ENCODE data around the gene CTSH.
A peak's percentile ranks its signal among the peaks of the same experiment; 100 is the strongest.

CTSH gene

DNA sequence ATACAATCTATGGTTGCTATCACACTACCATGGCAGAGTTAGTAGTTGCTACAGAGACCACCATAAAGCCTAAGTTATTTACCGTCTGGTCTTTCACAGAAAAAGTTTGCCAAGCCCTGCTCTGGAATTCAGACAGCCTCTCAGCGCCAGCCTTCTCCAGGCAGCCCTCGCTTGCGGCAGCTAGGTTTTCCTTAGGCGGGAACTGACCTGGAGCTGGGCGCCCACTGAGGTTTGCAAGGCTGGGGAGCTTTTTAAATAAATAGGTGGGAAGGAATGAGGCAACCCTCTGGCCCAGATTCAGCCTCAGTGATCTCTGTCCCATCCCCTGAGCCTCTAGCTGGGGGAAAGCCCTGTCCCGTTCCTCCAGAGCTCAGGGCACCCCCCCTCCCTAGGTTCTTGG, 1.2 kb downstream of the CTSH start:
- peak overlapping the region; percentile 68 for H3K4me3 ChIP-seq (ENCODE audit: low read depth, low read length)
- TF ChIP-seq, protein P1, sequence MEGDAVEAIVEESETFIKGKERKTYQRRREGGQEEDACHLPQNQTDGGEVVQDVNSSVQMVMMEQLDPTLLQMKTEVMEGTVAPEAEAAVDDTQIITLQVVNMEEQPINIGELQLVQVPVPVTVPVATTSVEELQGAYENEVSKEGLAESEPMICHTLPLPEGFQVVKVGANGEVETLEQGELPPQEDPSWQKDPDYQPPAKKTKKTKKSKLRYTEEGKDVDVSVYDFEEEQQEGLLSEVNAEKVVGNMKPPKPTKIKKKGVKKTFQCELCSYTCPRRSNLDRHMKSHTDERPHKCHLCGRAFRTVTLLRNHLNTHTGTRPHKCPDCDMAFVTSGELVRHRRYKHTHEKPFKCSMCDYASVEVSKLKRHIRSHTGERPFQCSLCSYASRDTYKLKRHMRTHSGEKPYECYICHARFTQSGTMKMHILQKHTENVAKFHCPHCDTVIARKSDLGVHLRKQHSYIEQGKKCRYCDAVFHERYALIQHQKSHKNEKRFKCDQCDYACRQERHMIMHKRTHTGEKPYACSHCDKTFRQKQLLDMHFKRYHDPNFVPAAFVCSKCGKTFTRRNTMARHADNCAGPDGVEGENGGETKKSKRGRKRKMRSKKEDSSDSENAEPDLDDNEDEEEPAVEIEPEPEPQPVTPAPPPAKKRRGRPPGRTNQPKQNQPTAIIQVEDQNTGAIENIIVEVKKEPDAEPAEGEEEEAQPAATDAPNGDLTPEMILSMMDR (IDR thresholded peaks at IDR 0.05; ENCODE audit: insufficient read depth, low read depth, low read length, missing control alignments) = no peak
- DNase-seq (ENCODE audit: low read depth) = no peak

GRCh38 chr15:78942741-78943140, 2.1 kb downstream of the CTSH start:
- TF ChIP-seq, protein P1 (IDR thresholded peaks at IDR 0.05; ENCODE audit: insufficient read depth, low read depth, low read length, missing control alignments) = no peak
- peak overlapping the region; percentile 68 for H3K4me3 ChIP-seq (ENCODE audit: low read depth, low read length)
- no peak for DNase-seq (ENCODE audit: low read depth)

GRCh38 chr15:78938658-78939488, 6.0 kb downstream of the CTSH start:
- H3K4me3 ChIP-seq (ENCODE audit: low read depth, low read length) = peak overlapping the region; percentile 62
- TF ChIP-seq, protein P1 (IDR thresholded peaks at IDR 0.05; ENCODE audit: insufficient read depth, low read depth, low read length, missing control alignments) = no peak

GRCh38 chr15:78937132-78937739, 7.6 kb downstream of the CTSH start:
- DNase-seq (ENCODE audit: low read depth) = no peak
- peak overlapping the region; percentile 16; the same call in 1 of the 2 replicates for H3K4me3 ChIP-seq (ENCODE audit: low read depth, low read length)
- TF ChIP-seq, protein P1 (IDR thresholded peaks at IDR 0.05; ENCODE audit: insufficient read depth, low read depth, low read length, missing control alignments) = no peak

More at GRCh38 chr15:78938658-78939488, 6.0 kb downstream of the CTSH start:
- peak; percentile 91 for DNase-seq (ENCODE audit: low read depth)

DNA sequence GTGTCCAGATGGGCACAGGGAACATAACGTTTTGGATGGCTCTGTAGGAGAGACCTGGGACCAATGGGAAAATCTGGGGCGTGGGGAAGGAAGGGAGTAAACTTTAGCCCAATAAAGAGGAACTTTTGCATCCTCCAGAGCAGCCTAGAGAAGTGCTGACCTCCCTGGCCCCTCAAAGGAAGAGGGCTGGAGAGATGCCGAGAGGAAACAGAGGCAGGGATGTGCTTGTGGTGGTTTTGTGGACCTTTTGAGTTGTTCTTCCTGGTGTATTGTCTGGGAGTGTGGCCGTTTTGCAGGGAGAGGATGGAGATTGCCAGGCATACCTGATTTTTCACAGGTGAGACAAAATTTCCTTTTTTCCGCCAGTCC, 10.2 kb downstream of the CTSH start:
- TF ChIP-seq, protein P1 (IDR thresholded peaks at IDR 0.05; ENCODE audit: insufficient read depth, low read depth, low read length, missing control alignments) = no peak
- no peak overlapping the region for H3K4me3 ChIP-seq (ENCODE audit: low read depth, low read length)
- DNase-seq (ENCODE audit: low read depth) = no peak

- H3K4me3 ChIP-seq (ENCODE audit: low read depth, low read length) = no peak overlapping the region
- TF ChIP-seq, protein P1 (IDR thresholded peaks at IDR 0.05; ENCODE audit: insufficient read depth, low read depth, low read length, missing control alignments) = no peak
- DNase-seq (ENCODE audit: low read depth) = no peak
Observed at GRCh38 chr15:78933823-78934654, 10.8 kb downstream of the CTSH start.

Measured in GM12865 (cell line).